Measurements from ENCODE around the gene CCDC71.

DNA sequence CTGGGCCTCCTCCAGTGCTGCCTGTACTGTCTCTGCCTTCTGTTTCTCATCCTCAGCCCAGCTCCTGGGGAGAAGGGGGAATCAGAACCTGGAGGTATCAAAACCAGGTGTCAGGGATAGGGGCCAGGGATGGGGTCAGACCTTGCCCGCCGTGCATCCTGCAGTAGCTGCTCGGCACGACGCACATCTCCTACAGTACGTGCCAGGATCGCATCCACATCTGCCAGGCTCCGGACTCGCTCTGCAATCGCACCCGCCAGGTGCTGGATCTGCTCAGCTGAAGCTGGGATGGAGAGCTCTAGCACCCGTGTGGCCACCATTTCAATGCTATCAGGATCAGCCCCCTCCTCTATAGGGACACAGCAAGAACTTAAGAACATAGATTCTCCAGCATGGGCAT, 44.1 kb downstream of the CCDC71 start:
- TF ChIP-seq, protein P1, sequence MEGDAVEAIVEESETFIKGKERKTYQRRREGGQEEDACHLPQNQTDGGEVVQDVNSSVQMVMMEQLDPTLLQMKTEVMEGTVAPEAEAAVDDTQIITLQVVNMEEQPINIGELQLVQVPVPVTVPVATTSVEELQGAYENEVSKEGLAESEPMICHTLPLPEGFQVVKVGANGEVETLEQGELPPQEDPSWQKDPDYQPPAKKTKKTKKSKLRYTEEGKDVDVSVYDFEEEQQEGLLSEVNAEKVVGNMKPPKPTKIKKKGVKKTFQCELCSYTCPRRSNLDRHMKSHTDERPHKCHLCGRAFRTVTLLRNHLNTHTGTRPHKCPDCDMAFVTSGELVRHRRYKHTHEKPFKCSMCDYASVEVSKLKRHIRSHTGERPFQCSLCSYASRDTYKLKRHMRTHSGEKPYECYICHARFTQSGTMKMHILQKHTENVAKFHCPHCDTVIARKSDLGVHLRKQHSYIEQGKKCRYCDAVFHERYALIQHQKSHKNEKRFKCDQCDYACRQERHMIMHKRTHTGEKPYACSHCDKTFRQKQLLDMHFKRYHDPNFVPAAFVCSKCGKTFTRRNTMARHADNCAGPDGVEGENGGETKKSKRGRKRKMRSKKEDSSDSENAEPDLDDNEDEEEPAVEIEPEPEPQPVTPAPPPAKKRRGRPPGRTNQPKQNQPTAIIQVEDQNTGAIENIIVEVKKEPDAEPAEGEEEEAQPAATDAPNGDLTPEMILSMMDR (IDR thresholded peaks at IDR 0.05): no peak
- no peak for TF ChIP-seq POLR2AphosphoS5 (IDR thresholded peaks at IDR 0.05)
